GM19397 (cell line): ENCODE results near the gene OPN1LW.
"Not testable (repeated sequence)": the region's sequence is repeated elsewhere in the genome, so short reads cannot be mapped to it uniquely, and the experiment has no call there.

ENCODE experiments used
- ATAC-seq: cut with Tn5 transposase; IDR thresholded peaks from one replicate; pipeline ENCODE4 v1.9.1; 2021; ENCODE audit warnings: mild to moderate bottlenecking, moderate library complexity; ENCODE audit not compliant: unreplicated experiment

OPN1LW gene

DNA sequence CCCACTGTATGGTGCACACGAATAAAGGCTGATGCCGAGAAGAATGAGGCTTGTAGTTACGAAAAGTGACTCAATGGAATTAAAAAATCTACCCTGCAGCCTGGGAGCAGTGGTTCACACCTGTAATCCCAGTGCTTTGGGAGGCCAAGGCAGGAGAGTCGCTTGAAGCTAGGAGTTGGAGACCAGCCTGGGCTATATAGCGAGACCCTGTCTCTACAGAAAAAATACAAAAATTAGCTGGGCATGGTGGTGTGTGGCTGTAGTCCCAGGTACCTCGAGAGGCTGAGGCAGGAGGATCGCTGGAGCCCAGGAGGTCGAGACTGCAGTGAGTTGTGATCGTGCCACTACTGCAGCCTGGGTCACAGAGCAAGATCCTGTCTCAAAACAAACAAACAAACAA lies 11.7 kb upstream of the OPN1LW start:
- ATAC-seq = no peak

DNA sequence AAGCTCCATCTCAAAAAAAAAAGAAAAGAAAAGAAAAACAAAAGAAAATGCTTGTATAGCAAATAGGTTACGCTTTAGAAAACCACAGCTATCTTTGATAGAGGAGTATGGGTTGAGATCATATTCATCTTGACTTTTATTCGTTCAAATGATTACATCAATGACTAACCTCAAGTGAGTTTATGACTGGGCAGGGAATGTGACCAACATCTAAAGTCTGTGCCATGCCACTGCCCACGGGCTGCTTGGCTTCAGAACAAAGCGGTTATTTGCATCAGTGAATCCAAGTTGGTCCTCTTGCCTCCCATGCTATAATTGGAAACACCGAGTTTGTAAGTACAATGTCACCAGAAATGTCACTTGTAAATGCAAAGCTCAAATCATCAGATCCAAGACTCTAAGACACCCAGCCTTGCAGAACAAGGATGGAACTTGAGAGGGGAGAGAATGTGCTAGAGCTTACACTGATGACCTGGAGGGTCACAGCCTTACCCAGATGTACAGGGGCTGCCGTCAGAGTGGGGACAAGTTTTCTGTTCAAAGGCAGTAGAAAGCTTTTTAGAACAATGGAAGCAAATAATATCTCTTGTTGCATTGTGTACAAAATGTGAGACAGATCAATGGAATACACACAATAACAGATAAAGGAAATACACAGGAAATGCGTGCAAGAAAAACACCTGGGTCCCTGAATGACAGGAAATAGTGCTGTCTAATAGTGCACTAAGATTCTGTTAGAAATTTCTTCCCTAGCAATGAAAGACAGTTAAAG lies 8.4 kb upstream of the OPN1LW start:
- ATAC-seq = no peak

DNA sequence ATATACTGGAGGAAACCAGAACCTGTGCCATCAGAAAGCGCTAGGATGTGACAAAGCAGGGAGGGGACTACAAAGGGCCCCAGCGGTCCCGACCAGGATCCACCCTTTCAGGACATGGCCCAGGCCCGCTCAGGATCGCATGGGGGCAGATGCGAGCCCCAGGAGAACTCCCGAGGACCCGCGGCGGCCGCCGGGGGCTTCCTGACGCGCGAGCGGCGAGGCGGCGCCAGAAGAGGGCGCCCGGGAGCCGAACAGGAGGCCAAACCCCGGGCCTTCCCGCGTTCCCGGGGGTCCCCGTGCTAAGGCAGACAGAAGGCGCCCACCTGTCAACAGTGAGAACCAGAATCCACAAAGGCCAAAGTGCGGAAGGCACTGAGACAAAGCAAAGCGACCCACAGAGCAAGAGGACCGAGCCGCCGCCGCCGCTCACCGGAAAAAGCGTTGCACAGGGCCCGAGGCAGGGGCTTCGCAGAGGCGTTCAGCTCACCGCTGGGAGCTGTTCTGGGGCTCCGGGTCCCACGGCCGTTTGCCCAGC lies 7.3 kb upstream of the OPN1LW start:
- no peak for ATAC-seq

DNA sequence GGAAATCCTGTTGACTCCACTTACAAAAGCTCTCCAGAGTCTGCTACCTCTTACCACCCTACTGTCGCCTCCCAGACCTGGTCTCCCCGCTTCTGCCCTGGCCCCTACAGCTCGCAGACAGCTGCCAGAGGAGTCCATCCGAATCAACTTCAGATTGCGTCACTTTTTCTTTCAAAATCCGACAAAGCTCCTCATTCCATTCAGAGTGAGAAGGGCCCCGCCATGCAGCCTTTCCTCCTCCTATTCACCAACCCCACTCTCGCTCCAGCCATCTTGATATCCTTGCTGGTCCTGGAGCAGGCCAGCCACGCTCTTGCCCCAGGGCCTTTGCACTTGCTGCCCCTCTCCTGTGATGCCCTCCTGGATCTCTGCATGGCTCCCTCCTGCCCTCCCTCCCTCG lies 5.2 kb upstream of the OPN1LW start:
- ATAC-seq = no peak

DNA sequence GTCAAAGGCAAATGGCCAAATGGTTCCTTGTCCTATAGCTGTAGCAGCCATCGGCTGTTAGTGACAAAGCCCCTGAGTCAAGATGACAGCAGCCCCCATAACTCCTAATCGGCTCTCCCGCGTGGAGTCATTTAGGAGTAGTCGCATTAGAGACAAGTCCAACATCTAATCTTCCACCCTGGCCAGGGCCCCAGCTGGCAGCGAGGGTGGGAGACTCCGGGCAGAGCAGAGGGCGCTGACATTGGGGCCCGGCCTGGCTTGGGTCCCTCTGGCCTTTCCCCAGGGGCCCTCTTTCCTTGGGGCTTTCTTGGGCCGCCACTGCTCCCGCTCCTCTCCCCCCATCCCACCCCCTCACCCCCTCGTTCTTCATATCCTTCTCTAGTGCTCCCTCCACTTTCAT lies 3.8 kb upstream of the OPN1LW start:
- ATAC-seq = no peak

DNA sequence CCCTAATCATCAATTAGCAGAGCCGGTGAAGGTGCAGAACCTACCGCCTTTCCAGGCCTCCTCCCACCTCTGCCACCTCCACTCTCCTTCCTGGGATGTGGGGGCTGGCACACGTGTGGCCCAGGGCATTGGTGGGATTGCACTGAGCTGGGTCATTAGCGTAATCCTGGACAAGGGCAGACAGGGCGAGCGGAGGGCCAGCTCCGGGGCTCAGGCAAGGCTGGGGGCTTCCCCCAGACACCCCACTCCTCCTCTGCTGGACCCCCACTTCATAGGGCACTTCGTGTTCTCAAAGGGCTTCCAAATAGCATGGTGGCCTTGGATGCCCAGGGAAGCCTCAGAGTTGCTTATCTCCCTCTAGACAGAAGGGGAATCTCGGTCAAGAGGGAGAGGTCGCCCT lies 3.3 kb upstream of the OPN1LW start:
- ATAC-seq = no peak

DNA sequence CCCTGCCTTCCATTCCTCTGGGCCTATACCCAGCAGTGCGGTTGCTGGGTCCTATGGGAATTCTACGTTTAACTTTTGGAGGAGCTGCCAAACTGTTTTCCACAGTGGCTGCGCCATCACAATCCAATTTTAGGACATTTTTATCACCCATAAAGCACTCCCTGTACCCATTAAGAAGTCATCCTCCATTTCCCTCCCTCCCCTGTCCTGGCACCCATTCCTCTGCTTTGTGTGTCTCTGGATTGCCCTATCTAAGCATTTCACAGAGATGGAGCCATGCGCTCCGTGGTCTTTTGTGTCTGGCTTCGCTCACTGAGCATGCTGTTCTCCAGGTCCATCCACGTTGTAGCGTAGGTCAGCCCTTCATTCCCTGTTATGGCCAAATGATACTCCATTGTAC lies 1.7 kb upstream of the OPN1LW start:
- no peak for ATAC-seq

DNA sequence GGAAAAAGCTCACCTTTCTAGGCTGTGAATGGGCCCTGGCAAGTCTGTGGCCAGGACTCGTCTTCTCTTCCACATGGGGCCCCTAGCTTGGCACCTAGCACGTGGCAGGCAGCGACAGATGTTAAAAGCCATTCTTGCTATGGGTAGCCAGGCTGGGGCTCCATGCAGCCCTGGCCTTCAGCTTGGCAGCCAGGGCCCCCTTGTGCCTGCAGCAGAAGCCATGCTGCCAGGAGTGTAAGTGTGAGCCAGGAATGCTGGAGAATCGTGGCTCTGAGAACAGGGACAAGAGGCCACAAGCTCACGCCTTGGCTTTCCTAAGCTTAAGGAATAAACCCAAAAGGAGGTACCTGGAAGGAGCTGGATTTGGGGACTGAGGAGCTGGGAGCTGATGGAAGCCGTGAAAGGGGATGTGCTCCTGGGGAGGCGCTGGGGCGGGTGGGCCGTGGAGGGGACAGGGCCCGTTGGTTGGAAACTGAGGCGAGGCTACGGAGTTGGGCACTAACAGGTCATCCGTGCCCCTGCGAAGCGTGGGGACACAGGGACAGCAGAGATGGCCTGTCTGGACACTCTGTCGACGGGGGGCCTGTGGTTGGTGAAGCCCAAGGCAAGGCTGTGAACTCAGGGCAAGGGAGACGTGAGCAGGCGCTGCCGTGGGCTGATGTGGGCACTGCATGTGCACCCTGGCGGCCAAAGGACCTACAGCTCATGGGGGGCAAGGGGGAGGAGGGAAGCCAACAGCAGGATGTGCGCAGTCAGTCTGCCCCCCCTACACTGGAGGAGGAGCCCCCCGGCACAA lies 895 bp upstream of the OPN1LW start:
- no peak for ATAC-seq

DNA sequence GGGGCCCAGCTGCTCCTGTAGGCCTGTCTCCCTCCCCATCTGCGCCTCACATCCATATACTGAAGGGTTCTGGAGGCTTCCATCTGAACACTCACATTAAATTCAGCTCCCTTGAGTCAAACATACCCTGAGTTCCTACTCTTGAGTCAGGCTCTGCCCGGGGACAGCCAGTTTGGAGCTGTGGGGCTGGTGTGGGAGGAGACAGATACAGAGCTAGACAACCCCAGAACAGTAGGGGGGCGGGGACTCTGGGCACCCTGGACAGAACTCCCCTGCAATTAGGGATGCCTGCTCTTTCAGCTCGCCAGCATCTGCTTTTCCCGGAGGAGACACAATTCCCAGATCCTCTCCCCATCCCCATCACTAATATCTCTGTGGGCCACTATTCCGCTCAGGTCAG lies 7.0 kb downstream of the OPN1LW start:
- not testable (repeated sequence) for ATAC-seq

DNA sequence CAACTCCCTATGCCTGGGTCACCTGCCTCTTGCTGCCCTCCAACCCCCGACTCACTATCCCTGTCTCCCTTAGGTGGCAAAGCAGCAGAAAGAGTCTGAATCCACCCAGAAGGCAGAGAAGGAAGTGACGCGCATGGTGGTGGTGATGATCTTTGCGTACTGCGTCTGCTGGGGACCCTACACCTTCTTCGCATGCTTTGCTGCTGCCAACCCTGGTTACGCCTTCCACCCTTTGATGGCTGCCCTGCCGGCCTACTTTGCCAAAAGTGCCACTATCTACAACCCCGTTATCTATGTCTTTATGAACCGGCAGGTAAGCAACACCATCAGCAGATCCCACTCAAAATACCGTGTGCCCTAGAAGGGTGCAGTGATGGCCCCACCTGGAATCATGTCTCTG lies 12.2 kb downstream of the OPN1LW start:
- ATAC-seq = not testable (repeated sequence)

DNA sequence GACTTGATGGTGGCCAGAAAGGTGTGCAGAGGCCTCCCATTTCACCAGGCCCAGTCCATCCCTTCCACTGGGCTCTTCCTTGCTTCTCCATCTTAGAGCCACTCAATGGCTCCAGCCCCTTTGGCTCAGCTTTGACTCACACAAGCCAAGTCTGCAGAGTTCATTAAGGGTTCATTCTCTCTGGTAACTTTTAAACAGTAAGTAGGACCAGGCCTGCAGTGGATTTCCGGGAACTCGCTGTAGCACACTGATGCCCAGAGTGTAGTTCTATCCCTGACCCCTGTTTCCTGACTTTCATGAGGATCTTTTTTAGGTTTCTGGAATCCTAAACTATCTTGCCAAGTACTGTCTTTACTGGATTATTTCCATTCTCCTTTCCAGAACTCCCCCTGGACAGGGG lies 13.2 kb downstream of the OPN1LW start:
- ATAC-seq = not testable (repeated sequence)

DNA sequence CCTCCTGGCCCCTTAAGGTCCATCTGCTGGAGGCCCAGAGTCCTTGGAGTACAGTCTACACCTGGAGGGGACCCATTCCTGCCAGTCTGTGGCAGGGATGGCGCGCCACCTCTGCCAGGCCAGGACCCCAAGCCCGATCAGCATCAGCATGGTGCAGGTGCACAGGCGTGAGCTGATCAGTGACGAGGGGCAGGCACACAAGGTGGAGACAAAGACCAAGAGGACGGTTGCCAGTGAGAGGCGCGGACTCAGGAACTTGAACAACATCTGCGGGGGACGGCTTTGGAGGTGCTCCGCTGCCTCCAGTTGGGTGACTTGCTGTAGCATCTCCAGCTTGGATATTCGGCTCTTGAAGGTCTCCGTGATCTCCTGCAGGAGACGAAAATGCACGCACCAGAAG lies 15.3 kb downstream of the OPN1LW start:
- not testable (repeated sequence) for ATAC-seq

DNA sequence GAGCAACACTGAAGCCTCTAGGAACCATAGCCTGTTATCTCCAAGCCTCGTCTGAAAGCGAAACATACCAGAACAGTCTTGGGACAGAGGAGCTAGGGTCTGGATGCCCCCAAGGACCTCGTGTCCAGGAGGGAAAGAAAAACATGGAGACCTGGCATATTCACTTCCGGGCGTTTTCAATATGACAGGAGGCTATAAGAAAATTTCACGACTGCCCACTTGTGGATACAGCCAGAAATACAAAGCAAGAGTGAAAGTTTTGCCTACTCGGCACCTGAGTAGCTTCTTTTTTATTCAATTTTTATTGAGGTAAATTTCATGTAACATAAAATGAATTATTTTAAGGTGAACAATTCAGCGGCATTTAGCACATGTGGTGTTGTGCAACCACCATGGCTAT lies 20.9 kb downstream of the OPN1LW start:
- ATAC-seq = not testable (repeated sequence)

DNA sequence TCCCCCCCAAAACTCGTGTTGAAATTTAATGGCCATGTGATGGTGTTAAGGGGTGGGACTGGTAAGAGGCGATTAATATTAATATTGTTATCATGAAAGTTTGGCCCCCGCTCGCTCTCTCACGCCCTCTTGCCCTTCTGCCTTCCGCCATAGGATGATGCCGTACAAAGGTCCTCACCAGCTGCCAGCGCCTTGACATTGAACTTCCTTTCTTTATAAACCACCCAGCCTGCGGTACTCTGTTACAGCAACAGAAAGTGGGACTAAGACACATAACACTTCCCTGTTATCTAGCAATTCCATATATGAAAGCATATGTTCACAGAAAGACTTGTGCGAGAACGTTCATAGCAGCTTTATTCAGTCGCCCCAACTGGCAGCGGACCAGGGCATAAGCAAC lies 24.3 kb downstream of the OPN1LW start:
- ATAC-seq = not testable (repeated sequence)

DNA sequence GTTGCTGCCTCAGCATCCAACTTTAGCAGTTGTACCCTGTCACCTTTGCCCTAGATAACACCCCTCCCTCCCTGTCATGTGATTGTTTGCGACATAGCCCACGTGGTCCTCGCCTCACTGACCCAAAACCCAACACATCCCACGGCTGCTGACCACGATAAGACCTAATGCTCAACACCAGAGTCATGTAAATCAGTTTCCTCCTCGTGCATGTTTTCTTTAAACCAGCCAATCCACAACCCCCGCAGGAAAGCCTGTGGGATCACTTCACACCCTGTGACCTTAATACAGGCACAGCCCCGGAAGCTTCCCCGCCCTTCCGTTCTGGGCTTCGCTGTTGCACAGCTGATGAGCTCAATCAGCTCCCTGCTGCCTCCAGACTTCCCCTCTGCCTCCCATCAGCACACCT lies 28.5 kb downstream of the OPN1LW start:
- ATAC-seq = not testable (repeated sequence)

DNA sequence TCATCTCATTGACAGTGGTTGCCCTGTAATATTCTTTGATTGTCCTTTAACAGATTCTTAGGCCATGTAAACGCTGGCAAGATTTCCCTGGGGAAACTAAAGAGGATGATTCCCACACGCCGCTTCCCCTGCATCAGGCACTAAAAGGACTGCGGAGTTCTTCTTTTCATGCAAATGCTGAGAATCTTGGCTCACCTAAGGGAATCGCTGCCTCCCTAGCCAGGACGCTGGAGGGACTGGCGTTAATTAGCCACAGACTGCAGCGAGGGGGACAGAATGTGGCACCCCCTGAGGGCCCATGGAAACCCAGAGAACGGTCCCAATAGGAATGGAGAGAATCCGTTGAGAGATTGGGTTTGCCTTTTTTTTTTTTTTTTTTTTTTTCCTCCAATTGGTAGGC lies 30.3 kb downstream of the OPN1LW start:
- ATAC-seq = not testable (repeated sequence)

DNA sequence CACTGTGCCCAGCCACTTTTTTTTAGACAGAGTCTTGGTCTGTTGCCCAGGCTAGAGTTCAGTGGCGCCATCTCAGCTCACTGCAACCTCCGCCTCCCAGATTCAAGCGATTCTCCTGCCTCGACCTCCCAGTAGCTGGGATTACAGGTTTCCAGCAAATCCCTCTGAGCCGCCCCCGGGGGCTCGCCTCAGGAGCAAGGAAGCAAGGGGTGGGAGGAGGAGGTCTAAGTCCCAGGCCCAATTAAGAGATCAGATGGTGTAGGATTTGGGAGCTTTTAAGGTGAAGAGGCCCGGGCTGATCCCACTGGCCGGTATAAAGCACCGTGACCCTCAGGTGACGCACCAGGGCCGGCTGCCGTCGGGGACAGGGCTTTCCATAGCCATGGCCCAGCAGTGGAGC lies 38.3 kb downstream of the OPN1LW start, which contains the start of gene OPN1MW:
TSS of gene OPN1MW (plus strand) at position 301 of the 400 bp plus-strand sequence. CDS start at position 383, 82 bp downstream.
- not testable (repeated sequence) for ATAC-seq

DNA sequence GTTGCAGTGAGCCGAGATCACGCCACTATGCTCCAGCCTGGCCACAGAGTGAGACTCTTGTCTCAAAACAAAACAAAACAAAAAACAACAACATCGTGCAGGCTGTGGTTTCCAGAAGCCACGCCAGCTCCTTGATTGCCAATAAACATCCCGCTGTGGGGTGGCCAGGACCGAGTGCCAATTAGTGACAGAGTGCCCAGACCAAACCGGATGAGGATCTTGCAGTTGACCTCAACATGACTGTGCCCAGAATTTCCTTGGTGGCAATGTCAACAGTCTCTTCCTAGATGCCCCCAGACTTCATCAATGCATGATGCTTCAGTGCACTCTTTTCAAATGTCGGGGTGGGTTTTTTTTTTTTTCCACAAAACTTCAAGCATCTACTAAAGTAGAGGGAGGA lies 39.8 kb downstream of the OPN1LW start:
- not testable (repeated sequence) for ATAC-seq

DNA sequence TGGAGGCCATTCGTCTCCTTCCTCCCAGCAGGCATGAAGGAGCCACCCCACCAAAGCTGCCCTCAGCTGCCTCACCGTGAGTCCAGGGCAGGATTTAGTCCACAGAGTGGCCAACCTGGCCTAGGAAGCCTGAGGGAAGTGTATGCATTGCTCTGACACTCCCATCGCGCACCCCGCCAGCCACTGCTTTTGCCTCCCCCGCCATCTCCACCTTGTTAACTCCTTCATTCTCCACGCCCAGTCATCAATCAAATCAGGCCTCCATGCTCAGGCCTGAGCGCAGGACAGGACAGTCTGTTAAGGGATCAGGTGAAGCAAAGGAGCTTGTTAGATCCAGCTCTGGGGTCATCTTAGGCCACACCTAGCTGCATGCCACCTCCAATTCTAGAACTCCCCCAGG lies 48.8 kb downstream of the OPN1LW start:
- not testable (repeated sequence) for ATAC-seq

DNA sequence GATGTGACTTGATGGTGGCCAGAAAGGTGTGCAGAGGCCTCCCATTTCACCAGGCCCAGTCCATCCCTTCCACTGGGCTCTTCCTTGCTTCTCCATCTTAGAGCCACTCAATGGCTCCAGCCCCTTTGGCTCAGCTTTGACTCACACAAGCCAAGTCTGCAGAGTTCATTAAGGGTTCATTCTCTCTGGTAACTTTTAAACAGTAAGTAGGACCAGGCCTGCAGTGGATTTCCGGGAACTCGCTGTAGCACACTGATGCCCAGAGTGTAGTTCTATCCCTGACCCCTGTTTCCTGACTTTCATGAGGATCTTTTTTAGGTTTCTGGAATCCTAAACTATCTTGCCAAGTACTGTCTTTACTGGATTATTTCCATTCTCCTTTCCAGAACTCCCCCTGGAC lies 50.3 kb downstream of the OPN1LW start:
- not testable (repeated sequence) for ATAC-seq

DNA sequence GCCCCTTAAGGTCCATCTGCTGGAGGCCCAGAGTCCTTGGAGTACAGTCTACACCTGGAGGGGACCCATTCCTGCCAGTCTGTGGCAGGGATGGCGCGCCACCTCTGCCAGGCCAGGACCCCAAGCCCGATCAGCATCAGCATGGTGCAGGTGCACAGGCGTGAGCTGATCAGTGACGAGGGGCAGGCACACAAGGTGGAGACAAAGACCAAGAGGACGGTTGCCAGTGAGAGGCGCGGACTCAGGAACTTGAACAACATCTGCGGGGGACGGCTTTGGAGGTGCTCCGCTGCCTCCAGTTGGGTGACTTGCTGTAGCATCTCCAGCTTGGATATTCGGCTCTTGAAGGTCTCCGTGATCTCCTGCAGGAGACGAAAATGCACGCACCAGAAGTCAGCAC lies 52.4 kb downstream of the OPN1LW start:
- not testable (repeated sequence) for ATAC-seq
